ENCODE measurements around the gene AUTS2. TPM values are rescaled to one million over a fixed set of nuclear protein-coding genes. Genes with fewer than 3 reads are reported as not detected.

AUTS2 gene
- polyA plus RNA-seq, 1 donor: 80.7 TPM

- no peak for DNase-seq (ENCODE audit: low read depth)
These were observed 1.9 kb downstream of the AUTS2 start for GRCh38 chr7:69599955-69600709.

DNA sequence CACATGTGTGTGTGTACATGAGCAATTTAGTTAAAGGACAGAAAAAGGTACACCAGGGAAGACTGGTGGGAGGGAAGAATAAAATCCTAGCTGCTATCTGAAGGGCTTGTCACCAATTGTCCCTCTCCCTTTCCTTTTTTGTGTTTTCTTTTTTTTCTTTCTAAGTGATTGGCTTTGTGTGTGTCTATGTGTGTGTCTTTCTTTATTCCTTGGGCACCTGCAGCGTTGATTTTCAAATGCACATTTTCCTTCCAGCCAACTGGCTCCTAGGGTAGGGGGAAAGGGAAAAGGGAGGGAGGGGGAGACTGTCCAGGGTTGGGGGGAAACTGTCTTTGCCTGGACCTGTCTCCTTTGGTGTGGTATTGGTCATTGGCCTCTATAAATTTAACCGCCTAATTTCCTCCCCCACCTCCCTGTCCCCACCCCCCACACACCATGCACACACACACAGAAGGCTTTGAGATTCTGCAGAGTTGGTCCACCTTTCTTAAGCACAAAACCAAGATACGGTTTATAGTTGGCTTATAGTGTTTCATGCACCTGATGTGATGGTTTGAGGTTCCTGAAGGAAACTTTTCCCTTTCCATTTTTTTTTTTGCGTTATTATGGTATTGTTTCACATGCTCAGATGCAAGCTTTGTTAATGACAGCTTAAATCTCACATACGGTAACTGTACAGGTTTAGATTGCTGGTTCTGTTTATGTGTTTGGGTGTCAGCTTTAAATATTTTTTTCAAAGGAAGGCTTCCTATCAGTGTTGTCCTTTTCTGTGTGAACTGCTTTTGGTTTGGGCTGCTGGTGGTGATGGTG lies 2.6 kb downstream of the AUTS2 start:
- DNase-seq (ENCODE audit: low read depth): no peak

DNA sequence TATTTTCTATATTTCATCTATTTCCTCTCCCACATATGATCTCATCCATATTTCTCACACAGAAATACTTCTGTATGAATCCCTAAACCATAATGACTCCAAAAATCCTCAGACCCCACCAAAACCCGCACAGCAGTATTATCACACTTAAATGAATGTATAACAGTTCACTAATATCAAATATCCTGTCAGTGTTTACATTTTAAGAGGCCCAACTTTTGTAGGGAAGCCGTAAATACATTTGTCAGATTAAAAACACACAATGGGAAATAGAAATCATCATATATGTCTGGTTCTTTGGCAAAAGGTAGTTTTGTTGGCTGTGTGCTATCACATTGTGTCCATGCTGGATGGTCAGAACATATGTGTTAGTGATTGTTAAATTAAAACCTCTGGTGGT lies 4.2 kb downstream of the AUTS2 start:
- DNase-seq (ENCODE audit: low read depth): no peak

GRCh38 chr7:69603351-69603750 lies 5.1 kb downstream of the AUTS2 start:
- no peak for DNase-seq (ENCODE audit: low read depth)

DNA sequence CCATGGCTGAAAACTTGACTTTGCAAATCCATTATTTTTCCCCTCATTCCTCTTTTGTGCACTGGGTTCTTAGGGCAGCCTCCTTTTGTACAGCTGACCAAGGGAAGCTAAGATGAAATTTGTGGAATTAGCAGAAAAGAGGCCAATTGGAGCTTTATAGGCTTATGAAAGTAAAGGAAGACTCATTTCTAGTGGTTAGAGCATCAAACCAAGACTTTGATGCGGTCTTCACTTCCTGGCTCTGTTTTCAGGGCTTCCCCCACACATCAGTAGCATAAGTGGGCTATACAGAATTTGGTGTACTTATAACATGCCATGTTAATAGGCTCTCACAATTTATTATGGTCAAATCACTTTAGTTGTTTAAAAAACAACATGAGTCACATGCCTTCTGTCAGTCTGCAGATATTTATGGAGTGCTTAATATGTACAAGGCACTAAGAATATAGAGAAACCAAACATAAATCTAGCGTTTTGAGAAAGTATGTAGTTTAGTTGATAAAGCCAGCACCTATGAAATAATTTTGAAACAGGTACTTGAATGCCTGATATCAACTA lies 5.7 kb downstream of the AUTS2 start:
- DNase-seq (ENCODE audit: low read depth): no peak

DNA sequence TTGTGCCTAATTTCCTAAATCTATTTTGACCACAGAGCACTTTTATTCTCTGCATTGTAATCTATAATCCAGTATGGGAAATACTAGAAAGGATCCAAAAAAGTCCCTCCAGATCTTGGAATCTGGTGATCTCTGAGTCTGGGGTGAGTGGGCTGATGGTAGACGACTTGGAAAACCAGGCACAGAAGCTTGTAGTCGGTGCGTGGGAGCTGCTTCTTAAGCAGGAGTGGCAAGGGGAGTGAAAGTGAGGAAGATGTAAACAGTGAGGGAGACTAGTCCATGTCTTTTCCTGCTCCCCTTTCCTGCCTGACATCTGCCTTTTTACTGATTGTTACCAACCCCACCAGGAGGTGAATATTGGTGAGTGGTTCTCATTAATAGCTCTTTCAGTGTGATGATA lies 6.8 kb downstream of the AUTS2 start:
- DNase-seq (ENCODE audit: low read depth): no peak

DNA sequence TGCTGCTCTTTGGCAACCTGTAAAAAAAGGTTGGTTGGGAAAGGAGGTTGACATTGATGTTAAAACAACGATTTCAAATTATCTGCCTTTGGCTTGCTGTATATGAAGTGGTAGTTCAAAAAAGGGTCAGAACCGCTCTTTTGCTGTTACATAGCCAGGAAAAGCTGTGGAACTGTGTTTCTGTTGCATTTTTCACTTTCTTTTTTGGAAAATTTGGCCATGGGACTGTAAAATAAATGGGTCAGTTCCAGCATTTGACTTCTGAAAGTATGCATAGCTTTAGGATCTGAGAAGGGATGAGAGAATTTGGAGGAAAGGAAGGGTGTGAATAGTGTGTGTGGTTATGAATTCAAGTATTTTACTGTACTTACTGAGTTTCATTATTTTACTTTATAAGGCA lies 7.3 kb downstream of the AUTS2 start:
- DNase-seq (ENCODE audit: low read depth): no peak

- no peak for DNase-seq (ENCODE audit: low read depth)
These were observed 9.8 kb downstream of the AUTS2 start for GRCh38 chr7:69608049-69608448.

- no peak for DNase-seq (ENCODE audit: low read depth)
These were observed 10.6 kb downstream of the AUTS2 start for GRCh38 chr7:69608878-69609277.

DNA sequence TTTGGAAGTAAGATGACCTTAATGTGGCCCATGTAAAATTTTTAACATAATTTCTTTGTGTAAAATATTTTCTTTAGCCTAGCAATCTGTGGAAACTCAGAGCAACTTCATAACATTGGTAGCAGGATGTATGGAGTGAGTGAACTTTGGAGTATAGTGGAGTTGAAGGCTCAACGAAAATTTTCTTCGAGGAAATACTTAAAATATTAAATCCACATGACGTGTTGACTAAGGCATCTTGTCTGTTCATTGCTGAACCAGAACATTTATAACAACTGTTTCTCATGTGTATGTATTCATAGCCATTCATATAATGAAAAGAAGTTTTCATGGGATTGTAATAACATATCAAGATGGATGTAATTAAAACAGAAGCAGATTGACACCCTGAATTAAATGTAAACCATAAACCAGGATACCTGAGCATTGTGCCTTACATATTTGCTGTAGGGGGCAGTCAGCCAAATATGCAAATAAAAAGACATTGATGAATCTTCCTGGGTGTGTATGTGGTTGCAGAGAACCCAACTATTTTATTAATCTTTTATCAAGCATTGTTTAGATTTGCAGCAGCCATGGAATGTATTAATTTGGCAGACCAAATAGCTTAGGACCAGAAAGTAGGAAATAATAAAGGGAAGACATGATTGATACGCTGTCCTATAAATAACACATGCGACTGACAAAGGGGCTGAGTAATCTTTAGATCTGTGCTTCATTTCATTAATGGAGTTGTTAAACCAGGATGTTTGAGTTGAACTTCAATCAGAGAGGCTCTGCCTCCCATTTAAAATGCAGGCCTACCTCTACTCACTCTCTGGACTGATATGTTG lies 11.5 kb downstream of the AUTS2 start:
- no peak for DNase-seq (ENCODE audit: low read depth)

- DNase-seq (ENCODE audit: low read depth): no peak
These were observed 12.3 kb downstream of the AUTS2 start for GRCh38 chr7:69610374-69611084.

DNA sequence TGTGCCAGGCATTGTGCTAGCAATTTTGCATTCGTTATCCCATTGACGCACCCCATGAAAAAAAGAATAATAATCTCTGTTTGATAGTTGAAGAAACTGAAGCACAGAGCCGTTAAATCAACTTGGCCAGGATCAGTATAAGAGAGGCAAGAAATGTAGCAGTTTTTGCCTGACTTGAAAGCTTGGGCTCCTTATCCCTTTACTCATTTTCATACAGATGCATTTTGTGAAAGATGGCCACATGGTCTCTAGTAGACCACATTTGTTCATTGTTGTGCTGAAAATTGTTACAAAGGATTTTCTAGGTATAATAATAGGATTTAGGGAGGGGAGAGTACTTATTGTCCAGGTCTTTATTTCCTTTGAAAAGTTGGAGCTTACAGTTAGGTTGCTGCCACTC lies 14.7 kb downstream of the AUTS2 start:
- no peak for DNase-seq (ENCODE audit: low read depth)

- no peak for DNase-seq (ENCODE audit: low read depth)
These were observed 15.6 kb downstream of the AUTS2 start for GRCh38 chr7:69613846-69614245.

DNA sequence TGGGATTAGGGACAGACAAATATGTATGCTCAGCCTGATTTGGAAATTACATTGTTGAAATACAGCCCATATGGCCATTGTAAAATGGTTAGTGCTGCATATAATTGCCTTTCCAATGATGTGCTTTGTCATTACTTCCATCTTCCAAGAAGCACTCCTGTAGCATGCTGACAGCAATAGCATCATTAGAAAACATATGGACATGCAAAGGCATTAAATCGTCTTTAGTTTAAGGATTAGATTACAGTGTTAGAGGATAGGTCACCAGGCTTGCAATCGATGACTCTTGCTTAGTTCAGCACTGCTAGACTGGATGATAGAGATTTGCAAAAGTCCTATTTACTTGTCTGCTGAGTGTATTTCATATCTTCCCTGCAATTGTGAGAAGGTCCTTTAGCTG lies 17.4 kb downstream of the AUTS2 start:
- DNase-seq (ENCODE audit: low read depth): no peak

DNA sequence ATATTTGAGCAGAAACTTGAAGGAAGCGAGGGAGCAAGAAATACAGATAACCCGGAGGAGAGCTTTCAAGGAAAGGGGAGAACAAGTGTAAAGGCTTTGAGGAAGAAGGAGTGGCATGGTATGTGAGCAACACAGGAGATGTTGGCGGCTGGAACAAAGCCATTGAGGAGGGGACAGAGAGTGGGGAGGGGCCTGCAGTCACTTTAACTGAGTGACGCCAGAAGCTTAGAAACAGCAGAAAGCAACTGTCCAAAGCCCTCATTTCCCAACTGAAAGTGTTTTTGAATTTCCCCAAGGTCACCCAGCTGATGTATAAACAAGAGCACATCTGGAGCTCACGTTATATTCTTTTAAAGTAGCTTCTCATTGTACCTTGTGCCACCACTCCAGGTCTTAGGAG lies 19.1 kb downstream of the AUTS2 start:
- DNase-seq (ENCODE audit: low read depth): no peak

DNA sequence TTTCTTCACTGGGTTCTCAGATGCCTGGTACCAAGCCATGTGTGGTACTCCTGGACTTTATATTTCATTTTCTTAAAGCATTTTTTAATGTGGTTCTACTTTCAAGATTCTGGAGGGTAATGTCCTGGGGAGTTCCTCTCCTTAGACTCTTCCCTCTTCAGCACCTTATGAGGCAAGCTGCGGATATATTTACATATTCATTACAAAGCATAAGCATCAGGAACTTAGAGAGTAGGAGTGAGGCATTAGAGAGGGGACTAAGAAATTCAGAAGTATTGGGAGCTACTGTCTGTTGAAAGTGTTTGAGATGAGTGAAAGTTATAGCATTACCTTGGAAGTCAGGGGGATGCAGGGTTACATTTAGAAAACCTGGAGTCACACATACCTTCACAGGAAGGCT lies 20.8 kb downstream of the AUTS2 start:
- DNase-seq (ENCODE audit: low read depth): no peak

DNA sequence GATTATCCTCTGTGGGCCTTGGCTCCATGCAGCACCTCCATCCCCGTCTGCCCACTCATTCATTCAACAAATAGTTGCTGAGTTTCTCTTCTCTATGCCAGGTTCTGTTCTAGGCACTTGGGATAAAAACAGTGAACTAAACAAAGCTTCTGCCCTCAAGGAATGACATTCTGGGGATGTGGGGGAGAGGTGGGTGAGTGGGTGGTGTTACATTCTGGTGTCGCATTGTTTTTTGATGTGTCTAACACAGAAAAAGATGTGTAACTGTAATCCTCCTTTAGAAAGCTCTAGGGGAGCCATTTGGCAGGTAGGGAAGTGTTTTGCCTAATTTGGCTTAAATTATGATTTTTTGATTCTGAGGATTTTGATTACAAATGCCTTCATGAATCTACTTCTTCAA lies 21.4 kb downstream of the AUTS2 start:
- no peak for DNase-seq (ENCODE audit: low read depth)

- no peak for DNase-seq (ENCODE audit: low read depth)
These were observed 21.8 kb downstream of the AUTS2 start for GRCh38 chr7:69620063-69620462.

- DNase-seq (ENCODE audit: low read depth): no peak
These were observed 22.4 kb downstream of the AUTS2 start for GRCh38 chr7:69620650-69621049.

- no peak for DNase-seq (ENCODE audit: low read depth)
These were observed 23.9 kb downstream of the AUTS2 start for GRCh38 chr7:69622014-69622835.

- DNase-seq (ENCODE audit: low read depth): no peak
These were observed 24.7 kb downstream of the AUTS2 start for GRCh38 chr7:69622960-69623359.

Data from forelimb muscle (tissue), 1 donor.